ENCODE results near the gene OTOF.

OTOF gene

GRCh38 chr2:26460613-26461031 lies 17.3 kb downstream of the OTOF start:
- no peak for DNase-seq (ENCODE audit: low spot score)
- TF ChIP-seq, protein P1, sequence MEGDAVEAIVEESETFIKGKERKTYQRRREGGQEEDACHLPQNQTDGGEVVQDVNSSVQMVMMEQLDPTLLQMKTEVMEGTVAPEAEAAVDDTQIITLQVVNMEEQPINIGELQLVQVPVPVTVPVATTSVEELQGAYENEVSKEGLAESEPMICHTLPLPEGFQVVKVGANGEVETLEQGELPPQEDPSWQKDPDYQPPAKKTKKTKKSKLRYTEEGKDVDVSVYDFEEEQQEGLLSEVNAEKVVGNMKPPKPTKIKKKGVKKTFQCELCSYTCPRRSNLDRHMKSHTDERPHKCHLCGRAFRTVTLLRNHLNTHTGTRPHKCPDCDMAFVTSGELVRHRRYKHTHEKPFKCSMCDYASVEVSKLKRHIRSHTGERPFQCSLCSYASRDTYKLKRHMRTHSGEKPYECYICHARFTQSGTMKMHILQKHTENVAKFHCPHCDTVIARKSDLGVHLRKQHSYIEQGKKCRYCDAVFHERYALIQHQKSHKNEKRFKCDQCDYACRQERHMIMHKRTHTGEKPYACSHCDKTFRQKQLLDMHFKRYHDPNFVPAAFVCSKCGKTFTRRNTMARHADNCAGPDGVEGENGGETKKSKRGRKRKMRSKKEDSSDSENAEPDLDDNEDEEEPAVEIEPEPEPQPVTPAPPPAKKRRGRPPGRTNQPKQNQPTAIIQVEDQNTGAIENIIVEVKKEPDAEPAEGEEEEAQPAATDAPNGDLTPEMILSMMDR (IDR thresholded peaks at IDR 0.05; ENCODE audit: extremely low read depth, missing control alignments) = no peak

DNA sequence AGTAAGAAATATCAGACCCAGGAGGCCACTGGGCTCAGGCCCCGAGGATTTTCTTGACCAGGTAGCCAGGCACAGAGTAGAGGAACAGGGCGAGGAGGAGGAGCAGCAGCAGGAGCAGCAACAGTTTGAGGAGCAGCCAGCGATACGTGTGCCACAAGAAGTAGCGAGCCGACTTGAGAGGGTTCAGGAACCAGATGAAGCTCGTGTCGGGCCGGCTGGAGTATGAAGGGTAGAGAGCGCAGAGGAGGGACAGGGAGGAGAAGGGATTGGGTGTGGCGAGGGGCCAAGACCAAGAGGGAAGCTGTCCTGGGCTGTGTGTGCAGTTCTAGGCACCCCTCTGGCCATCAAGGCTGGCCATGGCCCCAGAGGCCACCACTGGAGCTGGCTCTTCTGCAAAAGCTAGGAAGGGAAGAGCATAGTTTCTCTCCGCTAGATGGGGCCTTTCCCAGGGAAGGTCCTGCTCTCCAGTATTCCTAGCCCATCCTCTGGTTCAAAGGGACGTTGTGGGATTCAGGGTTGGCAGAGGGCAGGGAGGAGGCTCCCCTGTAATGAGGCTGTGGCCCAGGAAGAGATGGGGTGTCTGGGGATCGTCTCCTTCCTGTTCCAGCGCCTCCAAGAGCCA lies 17.8 kb downstream of the OTOF start:
- DNase-seq (ENCODE audit: low spot score) = no peak
- TF ChIP-seq, protein P1 (IDR thresholded peaks at IDR 0.05; ENCODE audit: extremely low read depth, missing control alignments) = no peak

GRCh38 chr2:26458365-26459042 lies 19.4 kb downstream of the OTOF start:
- no peak for DNase-seq (ENCODE audit: low spot score)
- TF ChIP-seq, protein P1 (IDR thresholded peaks at IDR 0.05; ENCODE audit: extremely low read depth, missing control alignments) = no peak

DNA sequence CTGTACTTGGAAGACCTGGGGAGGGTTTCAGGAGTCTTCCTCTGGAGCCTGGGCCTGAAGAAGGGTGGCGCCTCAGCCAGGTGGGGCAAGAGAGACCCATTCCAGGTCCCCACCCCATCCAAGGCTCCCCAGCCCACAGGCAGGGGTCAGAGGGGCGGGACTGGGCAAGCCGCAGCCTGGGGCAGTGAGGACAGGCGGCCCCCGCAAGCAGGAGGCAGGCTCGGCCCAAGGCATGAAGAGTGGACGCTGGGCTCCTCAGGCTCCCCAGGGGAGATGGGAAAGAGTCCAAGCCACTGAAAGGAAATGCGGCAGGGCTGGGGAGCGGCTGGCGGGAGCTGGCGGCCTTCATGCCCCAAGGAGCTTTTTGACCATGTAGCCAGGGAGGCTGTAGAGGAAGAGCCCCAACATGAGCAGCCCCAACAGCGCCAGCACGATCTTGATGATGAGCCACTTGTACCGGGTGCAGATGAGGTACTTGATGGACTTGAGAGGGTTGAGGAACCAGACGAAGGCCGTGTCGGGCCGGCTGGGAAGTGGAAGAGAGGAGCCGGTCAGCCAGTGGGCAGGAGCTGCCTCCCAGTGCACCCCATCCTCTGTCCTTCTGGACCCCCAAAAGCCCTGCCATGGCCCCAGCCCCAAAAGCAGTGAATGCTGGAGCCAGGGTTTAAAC lies 20.1 kb downstream of the OTOF start:
- no peak for DNase-seq (ENCODE audit: low spot score)

DNA sequence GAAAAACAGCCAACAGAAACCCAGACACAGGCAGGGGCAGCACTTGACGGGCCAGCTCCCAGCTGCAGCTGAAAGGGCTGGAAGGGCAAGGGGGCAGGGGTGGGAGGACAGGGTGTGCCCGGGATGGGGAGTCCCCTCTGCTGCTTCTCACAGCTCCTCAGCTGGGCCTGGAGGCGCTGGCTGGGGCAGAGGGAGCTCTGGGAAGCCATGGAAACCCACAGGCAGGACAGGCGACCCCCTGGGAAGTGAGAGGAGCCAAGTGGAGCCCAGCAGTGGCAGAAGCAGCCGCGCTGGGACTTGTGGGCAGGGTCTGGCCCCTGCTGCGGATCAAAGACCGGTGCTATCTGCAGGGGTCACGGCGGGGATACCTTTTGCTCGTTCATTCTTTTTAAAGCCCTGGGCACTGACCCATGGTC lies 20.7 kb downstream of the OTOF start:
- no peak for DNase-seq (ENCODE audit: low spot score)
- TF ChIP-seq, protein P1 (IDR thresholded peaks at IDR 0.05; ENCODE audit: extremely low read depth, missing control alignments) = no peak

More for the DNA sequence above, 20.1 kb downstream of the OTOF start:
- TF ChIP-seq, protein P1 (IDR thresholded peaks at IDR 0.05; ENCODE audit: extremely low read depth, missing control alignments) = no peak

DNA sequence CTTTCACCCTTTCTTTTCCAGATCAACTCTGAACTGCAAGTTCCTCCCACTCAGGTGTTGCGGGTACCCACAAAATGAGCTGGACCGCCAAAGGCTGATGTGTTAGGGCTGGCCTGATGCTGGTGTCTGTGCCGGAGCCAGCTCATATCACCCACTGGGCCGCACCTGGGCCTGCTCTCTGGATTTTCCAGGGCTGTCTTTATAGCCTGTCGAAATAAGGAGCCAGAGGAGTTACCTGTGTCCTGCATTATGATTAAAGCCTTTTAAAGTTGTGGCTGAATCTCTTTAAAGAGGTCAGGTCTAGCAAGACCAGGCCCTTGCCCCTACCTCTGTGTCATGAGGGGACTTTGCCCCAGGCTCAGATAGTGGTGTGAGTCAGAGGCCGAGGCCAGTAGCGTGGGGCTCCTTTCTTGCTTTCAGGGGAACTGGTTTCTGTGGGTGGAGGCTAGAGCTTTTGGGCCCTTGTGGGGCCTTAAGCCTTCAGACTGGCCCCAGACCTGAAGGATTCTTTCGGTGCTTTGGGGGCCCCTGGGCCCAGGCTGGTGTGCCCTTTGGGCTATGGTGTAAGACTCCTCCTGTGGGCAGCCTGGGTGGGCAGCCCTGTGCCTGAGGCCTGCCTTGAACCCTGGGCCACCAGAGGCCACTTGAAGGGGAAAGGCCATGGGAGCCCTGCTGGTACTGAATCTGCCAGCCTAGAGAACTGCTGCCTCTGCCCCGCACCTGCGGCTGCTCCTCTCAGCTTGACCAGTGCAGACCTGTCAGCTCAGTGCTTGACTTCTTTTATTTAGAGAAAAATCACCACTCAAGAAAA lies 21.3 kb downstream of the OTOF start:
- DNase-seq (ENCODE audit: low spot score) = no peak
- TF ChIP-seq, protein P1 (IDR thresholded peaks at IDR 0.05; ENCODE audit: extremely low read depth, missing control alignments) = no peak

All from GM20000 (cell line).